Measurements from ENCODE around the gene GNG7. TPM values are rescaled to one million over a fixed set of nuclear protein-coding genes. Genes with fewer than 3 reads are reported as not detected.

The GNG7 gene
- total RNA-seq, 1 experiment from 2014 or later, result 9.6 TPM

GRCh38 chr19:2516727-2517126, 185.8 kb downstream of the GNG7 start:
- H3K27me3 Mint-ChIP-seq (ENCODE audit: low read depth), result no peaks in the 10 kb centered on the region
- ChIA-PET POLR2A (interaction anchor here (1.4 kb wide), 1 partner anchor 40 kb away, joined by 3 read pairs; no protein-coding TSS in a partner anchor), CTCF (interaction anchor here (0.9 to 2.0 kb wide), 3 partner anchors 39 to 97 kb away, joined by 3 to 4 read pairs (median 3); partner anchors contain the start of gene GADD45B)
- H3K9me3 Mint-ChIP-seq, result no peaks in the 10 kb centered on the region
- H3K36me3 Mint-ChIP-seq, result no peaks in the 10 kb centered on the region
- no peak for ATAC-seq
- TF ChIP-seq ETV6 (CRISPR knock-in tag; IDR thresholded peaks at IDR 0.05) (no peak), GABPB1 (CRISPR knock-in tag; IDR thresholded peaks at IDR 0.05) (no peak), ATF6 (CRISPR knock-in tag; IDR thresholded peaks at IDR 0.05) (no peak), TEAD4 (CRISPR knock-in tag; IDR thresholded peaks at IDR 0.05) (no peak), AFF4 (CRISPR knock-in tag; IDR thresholded peaks at IDR 0.05; ENCODE audit: borderline replicate concordance) (no peak), PREB (CRISPR knock-in tag; IDR thresholded peaks at IDR 0.05; ENCODE audit: borderline replicate concordance) (no peak), PRDM15 (CRISPR knock-in tag; IDR thresholded peaks at IDR 0.05) (no peak), E2F4 (CRISPR knock-in tag; IDR thresholded peaks at IDR 0.05; ENCODE audit: borderline replicate concordance, low read depth) (no peak), ZMAT4 (CRISPR knock-in tag; IDR thresholded peaks at IDR 0.05) (no peak), FOXK1 (CRISPR knock-in tag; IDR thresholded peaks at IDR 0.05) (no peak), NR3C1 (CRISPR knock-in tag; conservative IDR thresholded peaks at IDR 0.05; ENCODE audit: low read depth) (no peak), JAZF1 (CRISPR knock-in tag; IDR thresholded peaks at IDR 0.05) (no peak), ATF3 (CRISPR knock-in tag; conservative IDR thresholded peaks at IDR 0.05) (no peak), NR1H2 (CRISPR knock-in tag; IDR thresholded peaks at IDR 0.05) (no peak), ZNF232 (CRISPR knock-in tag; IDR thresholded peaks at IDR 0.05) (no peak), HMGXB4 (CRISPR knock-in tag; IDR thresholded peaks at IDR 0.05) (no peak), ZNF121 (CRISPR knock-in tag; IDR thresholded peaks at IDR 0.05) (no peak)
- no peak for DNase-seq (ENCODE audit: low spot score)
- H3K4me1 Mint-ChIP-seq, result peaks cover 7% of the 10 kb centered on the region
- H3K27ac Mint-ChIP-seq, result no peak overlapping the region
- H3K4me3 Mint-ChIP-seq, result no peak overlapping the region

Data from WTC11 (cell line).